IMR-90 (cell line): Measurements from ENCODE around the gene MAGI2. TPM values are rescaled to one million over a fixed set of nuclear protein-coding genes. Genes with fewer than 3 reads are reported as not detected.
A peak's percentile ranks its signal among the peaks of the same experiment; 100 is the strongest.

ENCODE experiments used
- ATAC-seq: fragments of 200-7000 bp; cut with Tn5 transposase; 2 replicates; pipeline ENCODE4 v1.9.1; 2020; ENCODE audit warnings: low read depth, mild to moderate bottlenecking, moderate library complexity
- BruUV-seq: library from RNA; stranded (reverse); fragments of 400-500 nt; replicated peaks from 2 replicates; lab custom pipeline; 2021; lab: Mats Ljungman, UMichigan
- CTCF ChIA-PET: fragments of 300-600 bp; formaldehyde crosslinking; extraction: SDS; loops from one replicate; lab custom pipeline; 2021; ENCODE audit warnings: antibody characterized with exemption; lab: Yijun Ruan, JAX
- POLR2A ChIA-PET: fragments of 300-600 bp; sonication (Branson Sonifier 250); formaldehyde crosslinking; loops from one replicate; lab custom pipeline; 2022; ENCODE audit warnings: antibody characterized with exemption; ENCODE audit not compliant: unreplicated experiment; lab: Charles Lee
- DNase-seq: peaks from one replicate; pipeline ENCODE4 v3.0.0; 2013
- H2AFZ ChIP-seq: replicated peaks from 2 replicates; pipeline ENCODE3; 2013; ENCODE audit warnings: low read length, mild to moderate bottlenecking; ENCODE audit not compliant: poor library complexity
- H2AK5ac ChIP-seq: 2 replicates; pipeline ENCODE4 v1.6.1; 2013; ENCODE audit warnings: low read depth, low read length, inconsistent platforms
- H2AK9ac ChIP-seq: replicated peaks from 2 replicates; pipeline ENCODE3; 2013; ENCODE audit warnings: mild to moderate bottlenecking, low read depth, low read length, moderate library complexity; ENCODE audit not compliant: poor library complexity
- H2BK120ac ChIP-seq: 2 replicates; pipeline ENCODE4 v1.6.1; 2013; ENCODE audit warnings: low read depth, low read length, inconsistent platforms
- H2BK15ac ChIP-seq: 3 replicates; pipeline ENCODE4 v1.6.1; 2013; ENCODE audit warnings: low read depth, low read length, inconsistent platforms
- H2BK20ac ChIP-seq: 2 replicates; pipeline ENCODE4 v1.6.1; 2013; ENCODE audit warnings: low read depth, mild to moderate bottlenecking, inconsistent platforms, low read length, moderate library complexity
- H2BK5ac ChIP-seq: 2 replicates; pipeline ENCODE4 v1.6.1; 2013; ENCODE audit warnings: mild to moderate bottlenecking, low read depth, low read length, inconsistent platforms; ENCODE audit not compliant: poor library complexity, severe bottlenecking
- H3K14ac ChIP-seq: replicated peaks from 2 replicates; pipeline ENCODE4 v1.6.1; 2013; ENCODE audit warnings: low read depth, low read length, inconsistent platforms
- H3K18ac ChIP-seq: 2 replicates; pipeline ENCODE4 v1.6.1; 2013; ENCODE audit warnings: low read depth, low read length, control low read depth
- H3K23ac ChIP-seq: 2 replicates; pipeline ENCODE4 v1.6.1; 2013; ENCODE audit warnings: low read depth, low read length, inconsistent platforms
- H3K27ac ChIP-seq: 2 replicates; pipeline ENCODE4 v1.5.1; 2013; ENCODE audit warnings: mild to moderate bottlenecking, control low read depth, low read length; ENCODE audit not compliant: insufficient read depth
- H3K27me3 ChIP-seq: 2 replicates; pipeline ENCODE4 v1.6.1; 2013; ENCODE audit warnings: low read length; ENCODE audit not compliant: control insufficient read depth, insufficient read depth
- H3K36me3 ChIP-seq: 2 replicates; pipeline ENCODE4 v1.6.1; 2013; ENCODE audit warnings: low read length, mixed read lengths; ENCODE audit not compliant: control insufficient read depth, insufficient read depth
- H3K4ac ChIP-seq: 2 replicates; pipeline ENCODE4 v1.6.1; 2013; ENCODE audit warnings: low read depth, low read length, inconsistent platforms
- H3K4me1 ChIP-seq: 2 replicates; pipeline ENCODE4 v1.6.1; 2013; ENCODE audit warnings: low read length, mixed read lengths; ENCODE audit not compliant: control insufficient read depth, insufficient read depth
- H3K4me2 ChIP-seq: 2 replicates; pipeline ENCODE4 v1.6.1; 2013; ENCODE audit warnings: low read depth, mild to moderate bottlenecking, control low read depth, low read length, moderate library complexity
- H3K4me3 ChIP-seq: 2 replicates; pipeline ENCODE4 v1.5.1; 2013; ENCODE audit warnings: low read depth, mild to moderate bottlenecking, control low read depth, low read length, moderate library complexity; ENCODE audit not compliant: insufficient read depth
- H3K56ac ChIP-seq: 2 replicates; pipeline ENCODE4 v1.6.1; 2013; ENCODE audit warnings: low read length, inconsistent platforms; ENCODE audit not compliant: insufficient read depth; ENCODE audit errors: extremely low read depth
- H3K79me1 ChIP-seq, 2 experiments: 2 replicates each; pipeline ENCODE4 v1.6.1; 2013; ENCODE audit warnings: low read length in 2 of 2, inconsistent platforms in 1 of 2, low read depth in 1 of 2
- H3K9ac ChIP-seq: 2 replicates; pipeline ENCODE4 v1.6.1; 2013; ENCODE audit warnings: low read depth, low read length, control low read depth
- H3K9me1 ChIP-seq: 2 replicates; pipeline ENCODE4 v1.6.1; 2013; ENCODE audit warnings: low read length, inconsistent platforms; ENCODE audit not compliant: insufficient read depth
- H3K9me3 ChIP-seq: 2 replicates; pipeline ENCODE4 v1.6.1; 2013; ENCODE audit warnings: low read length; ENCODE audit not compliant: control insufficient read depth, insufficient read depth
- H4K20me1 ChIP-seq: 2 replicates; pipeline ENCODE4 v1.6.1; 2013; ENCODE audit warnings: low read length, inconsistent platforms; ENCODE audit not compliant: insufficient read depth
- H4K5ac ChIP-seq: 2 replicates; pipeline ENCODE4 v1.6.1; 2013; ENCODE audit warnings: mild to moderate bottlenecking, low read depth, low read length, control low read depth
- H4K8ac ChIP-seq, 2 experiments: 2 replicates each; pipeline ENCODE4 v1.6.1; 2013; ENCODE audit warnings: low read depth in 2 of 2, low read length in 2 of 2, control low read depth in 1 of 2, inconsistent platforms in 1 of 2
- H4K91ac ChIP-seq: 2 replicates; pipeline ENCODE4 v1.6.1; 2013; ENCODE audit warnings: low read depth, low read length, inconsistent platforms; ENCODE audit not compliant: insufficient read depth
- CEBPB ChIP-seq: IDR thresholded peaks from 2 replicates; pipeline ENCODE4 v1.6.1; 2012; ENCODE audit warnings: low read depth, low read length, improper control_type of control experiment
- CHD1 ChIP-seq: IDR thresholded peaks from 2 replicates; pipeline ENCODE4 v1.6.1; 2012; ENCODE audit warnings: low read depth, low read length, improper control_type of control experiment
- FOS ChIP-seq: fragments of 150-350 bp; IDR thresholded peaks from 2 replicates; pipeline ENCODE4 v1.6.1; 2016; ENCODE audit warnings: low read depth, low read length
- MAZ ChIP-seq: IDR thresholded peaks from 2 replicates; pipeline ENCODE4 v1.6.1; 2012; ENCODE audit warnings: low read depth, mild to moderate bottlenecking, low read length, improper control_type of control experiment, moderate library complexity, borderline replicate concordance
- MXI1 ChIP-seq: IDR thresholded peaks from 2 replicates; pipeline ENCODE4 v1.6.1; 2012; ENCODE audit warnings: low read depth, mild to moderate bottlenecking, low read length, moderate library complexity, borderline replicate concordance
- NFE2L2 ChIP-seq: fragments of 150-350 bp; IDR thresholded peaks from 2 replicates; pipeline ENCODE4 v1.6.1; 2016; ENCODE audit warnings: low read depth, mild to moderate bottlenecking, low read length
- POLR2A ChIP-seq: IDR thresholded peaks from 2 replicates; pipeline ENCODE4 v1.6.1; 2012; ENCODE audit warnings: mild to moderate bottlenecking, low read depth, low read length
- RAD21 ChIP-seq: IDR thresholded peaks from 2 replicates; pipeline ENCODE4 v1.6.1; 2012; ENCODE audit warnings: low read length, improper control_type of control experiment
- RCOR1 ChIP-seq: IDR thresholded peaks from 2 replicates; pipeline ENCODE4 v1.6.1; 2012; ENCODE audit warnings: mild to moderate bottlenecking, low read length, improper control_type of control experiment; ENCODE audit not compliant: insufficient replicate concordance
- SMC3 ChIP-seq: fragments of 150-350 bp; IDR thresholded peaks from 2 replicates; pipeline ENCODE4 v1.6.1; 2016; ENCODE audit warnings: low read depth, mild to moderate bottlenecking, antibody characterized with exemption, low read length, moderate library complexity
- WGBS, 2 experiments: methylation state at CpG; one replicate each; pipeline versions ENCODE4 v1.1.5 to v1.1.7; 2013; ENCODE audit warnings: missing lambda C conversion rate in 2 of 2; ENCODE audit not compliant: insufficient read length in 1 of 2; ENCODE audit errors: extremely low coverage in 2 of 2; 5-methylcytosine and 5-hydroxymethylcytosine counted together
- dilution Hi-C: fragments of 300-500 bp; cut with HindIII; formaldehyde crosslinking; loops from one replicate; pipeline ENCODE4 v1.14.3; 2018; ENCODE audit warnings: low sequenced_read_pairs; ENCODE audit not compliant: unreplicated experiment
- in situ Hi-C: fragments of 300-500 bp; cut with MboI; formaldehyde crosslinking; loops from 3 replicates; pipeline ENCODE4 v1.14.3; 2019; ENCODE audit warnings: low sequenced_read_pairs, inconsistent platforms, mixed read lengths
- intact Hi-C: fragments of 100-400 bp; cut with micrococcal nuclease; formaldehyde crosslinking; loops from 2 replicates; pipeline ENCODE4 v1.10.0; 2022
- polyA plus RNA-seq, 3 experiments: library from polyadenylated mRNA; depleted of rRNA; stranded (reverse); fragments of >200 nt; gene quantifications; 2 replicates each; pipeline ENCODE4 v1.2.3, GENCODE V29; 2012; ENCODE audit warnings: low replicate concordance in 1 of 3
- total RNA-seq: library from RNA; depleted of rRNA; stranded (reverse); fragments of >200 nt; gene quantifications from 2 replicates; pipeline ENCODE4 v1.2.3, GENCODE V29; 2012
- TF ChIP-seq, protein P1 (sequence below): fragments of 150-350 bp; IDR thresholded peaks from 2 replicates; pipeline ENCODE4 v1.6.1; 2016; ENCODE audit warnings: low read depth, mild to moderate bottlenecking, low read length, moderate library complexity, borderline replicate concordance
- TF ChIP-seq, protein P2 (sequence below): fragments of 150-350 bp; IDR thresholded peaks from 2 replicates; pipeline ENCODE4 v1.6.1; 2017; ENCODE audit warnings: mild to moderate bottlenecking, antibody characterized with exemption, low read length, low read depth
- TF ChIP-seq, protein P3 (sequence below): conservative IDR thresholded peaks from 2 replicates; pipeline ENCODE4 v1.5.1; 2012; ENCODE audit warnings: mild to moderate bottlenecking, low read depth, low read length, improper control_type of control experiment

The MAGI2 gene
- total and polyA plus RNA-seq, 2 of the 4 experiments (the other 2 are of a cell fraction) = 2.5 to 17.9 TPM

DNA sequence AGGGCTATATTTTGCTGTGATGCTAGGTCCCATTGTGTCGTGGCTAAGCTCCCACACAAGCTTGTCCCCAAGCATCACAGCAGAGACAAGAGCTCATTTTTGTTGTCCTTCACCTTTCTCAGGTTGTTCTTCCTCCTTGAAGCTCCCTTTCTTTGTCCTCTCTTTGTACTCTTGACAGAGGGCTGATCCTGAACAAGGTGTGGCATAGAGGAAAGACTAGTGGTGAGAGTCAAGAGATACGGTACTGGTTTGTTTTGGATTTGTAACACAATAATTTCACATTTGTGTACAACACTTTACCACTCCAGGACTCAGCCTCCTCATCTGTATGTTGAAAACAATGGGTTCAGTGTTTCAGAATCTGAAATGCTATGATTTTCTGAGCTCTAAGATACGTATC lies 41.0 kb downstream of the MAGI2 start:
- Histone ChIP-seq H3K4me2 (no peak overlapping the region), H4K20me1 (no peaks in the 10 kb centered on the region; the same call in 1 of the 2 replicates), H2AK9ac (no peak overlapping the region), H2BK120ac (no peak overlapping the region), H2AFZ (no peak overlapping the region), H3K4me1 (peaks cover 2% of the 10 kb centered on the region; the same call in 1 of the 2 replicates), H3K18ac (no peak overlapping the region), H3K9me3 (no peaks in the 10 kb centered on the region), H3K9ac (no peak overlapping the region), H3K4ac (no peak overlapping the region), H3K4me3 (no peak overlapping the region), H3K79me1 (peaks cover 11% of the 10 kb centered on the region in 2 experiments), H3K27me3 (no peaks in the 10 kb centered on the region), H3K23ac (no peak overlapping the region), H2BK20ac (no peak overlapping the region), H2AK5ac (peak overlapping the region; percentile 52; the same call in 1 of the 2 replicates), H4K5ac (no peak overlapping the region), H3K36me3 (no peaks in the 10 kb centered on the region), H4K91ac (no peak overlapping the region), H3K27ac (no peak overlapping the region), H3K9me1 (no peaks in the 10 kb centered on the region), H2BK5ac (no peak overlapping the region), H2BK15ac (no peak overlapping the region), H3K14ac (no peak overlapping the region), H4K8ac (no peak overlapping the region), H3K56ac (no peak overlapping the region)
- no peak for TF ChIP-seq RCOR1
- no peak for TF ChIP-seq CHD1
- TF ChIP-seq FOS = no peak
- no peak for TF ChIP-seq SMC3
- TF ChIP-seq CEBPB = no peak
- TF ChIP-seq POLR2A = no peak
- TF ChIP-seq, protein P1, sequence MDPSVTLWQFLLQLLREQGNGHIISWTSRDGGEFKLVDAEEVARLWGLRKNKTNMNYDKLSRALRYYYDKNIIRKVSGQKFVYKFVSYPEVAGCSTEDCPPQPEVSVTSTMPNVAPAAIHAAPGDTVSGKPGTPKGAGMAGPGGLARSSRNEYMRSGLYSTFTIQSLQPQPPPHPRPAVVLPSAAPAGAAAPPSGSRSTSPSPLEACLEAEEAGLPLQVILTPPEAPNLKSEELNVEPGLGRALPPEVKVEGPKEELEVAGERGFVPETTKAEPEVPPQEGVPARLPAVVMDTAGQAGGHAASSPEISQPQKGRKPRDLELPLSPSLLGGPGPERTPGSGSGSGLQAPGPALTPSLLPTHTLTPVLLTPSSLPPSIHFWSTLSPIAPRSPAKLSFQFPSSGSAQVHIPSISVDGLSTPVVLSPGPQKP = no peak
- TF ChIP-seq MXI1 = no peak
- TF ChIP-seq NFE2L2 = no peak
- TF ChIP-seq MAZ = no peak
- TF ChIP-seq, protein P2, sequence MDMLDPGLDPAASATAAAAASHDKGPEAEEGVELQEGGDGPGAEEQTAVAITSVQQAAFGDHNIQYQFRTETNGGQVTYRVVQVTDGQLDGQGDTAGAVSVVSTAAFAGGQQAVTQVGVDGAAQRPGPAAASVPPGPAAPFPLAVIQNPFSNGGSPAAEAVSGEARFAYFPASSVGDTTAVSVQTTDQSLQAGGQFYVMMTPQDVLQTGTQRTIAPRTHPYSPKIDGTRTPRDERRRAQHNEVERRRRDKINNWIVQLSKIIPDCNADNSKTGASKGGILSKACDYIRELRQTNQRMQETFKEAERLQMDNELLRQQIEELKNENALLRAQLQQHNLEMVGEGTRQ = no peak
- TF ChIP-seq, protein P3, sequence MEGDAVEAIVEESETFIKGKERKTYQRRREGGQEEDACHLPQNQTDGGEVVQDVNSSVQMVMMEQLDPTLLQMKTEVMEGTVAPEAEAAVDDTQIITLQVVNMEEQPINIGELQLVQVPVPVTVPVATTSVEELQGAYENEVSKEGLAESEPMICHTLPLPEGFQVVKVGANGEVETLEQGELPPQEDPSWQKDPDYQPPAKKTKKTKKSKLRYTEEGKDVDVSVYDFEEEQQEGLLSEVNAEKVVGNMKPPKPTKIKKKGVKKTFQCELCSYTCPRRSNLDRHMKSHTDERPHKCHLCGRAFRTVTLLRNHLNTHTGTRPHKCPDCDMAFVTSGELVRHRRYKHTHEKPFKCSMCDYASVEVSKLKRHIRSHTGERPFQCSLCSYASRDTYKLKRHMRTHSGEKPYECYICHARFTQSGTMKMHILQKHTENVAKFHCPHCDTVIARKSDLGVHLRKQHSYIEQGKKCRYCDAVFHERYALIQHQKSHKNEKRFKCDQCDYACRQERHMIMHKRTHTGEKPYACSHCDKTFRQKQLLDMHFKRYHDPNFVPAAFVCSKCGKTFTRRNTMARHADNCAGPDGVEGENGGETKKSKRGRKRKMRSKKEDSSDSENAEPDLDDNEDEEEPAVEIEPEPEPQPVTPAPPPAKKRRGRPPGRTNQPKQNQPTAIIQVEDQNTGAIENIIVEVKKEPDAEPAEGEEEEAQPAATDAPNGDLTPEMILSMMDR = no peak
- no peak for TF ChIP-seq RAD21
- ATAC-seq = no peak
- BruUV-seq = no TSS peak
- DNase-seq = no peak
- intact Hi-C loops = no loop called here
- no CpG with 5 or more reads among the region's 3 CpGs for WGBS, 2 experiments
- in situ Hi-C loops = no loop called here
- ChIA-PET POLR2A (no interaction called here), CTCF (interaction anchor here (1.3 kb wide), 1 partner anchor 13 kb away, joined by 3 read pairs; no protein-coding TSS in a partner anchor)
- dilution Hi-C loops = no loop called here
